MM.1S (cell line): Measurements from ENCODE around the gene DPY19L1.

Source experiments
- EZH2 ChIP-seq: fragments of 300-600 bp; sonication (generic); optimal IDR thresholded peaks from 2 replicates; pipeline ENCODE3; 2017; ENCODE audit warnings: low read depth, mild to moderate bottlenecking, antibody characterized with exemption, low read length, mixed read lengths
- EZH2phosphoT487 ChIP-seq: fragments of 300-600 bp; sonication (generic); IDR thresholded peaks from 2 replicates; pipeline ENCODE4 v1.6.1; 2018; ENCODE audit warnings: antibody characterized with exemption, low read length
- TF ChIP-seq, protein P1 (sequence below): fragments of 300-600 bp; sonication (generic); IDR thresholded peaks from 2 replicates; pipeline ENCODE4 v1.5.1; 2016; ENCODE audit warnings: antibody characterized with exemption, low read length, mixed read lengths

DNA sequence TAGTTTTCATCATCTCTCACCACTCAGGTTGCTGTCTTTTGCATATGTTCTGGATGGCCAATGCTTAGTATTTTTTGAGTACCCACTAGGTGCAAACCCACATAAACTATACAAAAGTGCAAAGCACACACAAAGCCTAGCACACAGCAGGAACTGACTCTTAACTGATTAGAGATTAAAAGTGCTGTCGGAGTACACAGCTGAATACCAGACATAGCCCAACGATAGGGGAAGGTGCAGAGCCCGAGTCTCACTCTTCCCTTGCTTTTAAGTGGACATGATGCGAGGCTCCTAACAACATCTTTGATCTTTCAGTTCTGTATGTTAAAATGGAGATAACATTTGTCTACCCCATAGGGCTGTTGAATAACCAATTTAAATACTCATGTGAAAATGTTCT lies 90.8 kb downstream of the DPY19L1 start:
- TF ChIP-seq, protein P1, sequence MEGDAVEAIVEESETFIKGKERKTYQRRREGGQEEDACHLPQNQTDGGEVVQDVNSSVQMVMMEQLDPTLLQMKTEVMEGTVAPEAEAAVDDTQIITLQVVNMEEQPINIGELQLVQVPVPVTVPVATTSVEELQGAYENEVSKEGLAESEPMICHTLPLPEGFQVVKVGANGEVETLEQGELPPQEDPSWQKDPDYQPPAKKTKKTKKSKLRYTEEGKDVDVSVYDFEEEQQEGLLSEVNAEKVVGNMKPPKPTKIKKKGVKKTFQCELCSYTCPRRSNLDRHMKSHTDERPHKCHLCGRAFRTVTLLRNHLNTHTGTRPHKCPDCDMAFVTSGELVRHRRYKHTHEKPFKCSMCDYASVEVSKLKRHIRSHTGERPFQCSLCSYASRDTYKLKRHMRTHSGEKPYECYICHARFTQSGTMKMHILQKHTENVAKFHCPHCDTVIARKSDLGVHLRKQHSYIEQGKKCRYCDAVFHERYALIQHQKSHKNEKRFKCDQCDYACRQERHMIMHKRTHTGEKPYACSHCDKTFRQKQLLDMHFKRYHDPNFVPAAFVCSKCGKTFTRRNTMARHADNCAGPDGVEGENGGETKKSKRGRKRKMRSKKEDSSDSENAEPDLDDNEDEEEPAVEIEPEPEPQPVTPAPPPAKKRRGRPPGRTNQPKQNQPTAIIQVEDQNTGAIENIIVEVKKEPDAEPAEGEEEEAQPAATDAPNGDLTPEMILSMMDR: no peak
- no peak for TF ChIP-seq EZH2phosphoT487
- no peak for TF ChIP-seq EZH2
